Activated effector memory CD4-positive, alpha-beta T cell treated with anti-CD3 and anti-CD28 coated beads, Interleukin-2, amount 50 U/mL, for 16 hours (primary cell): Measurements from ENCODE around the gene VGLL1.

ENCODE experiments used
- DNase-seq: peaks from one replicate; pipeline ENCODE4 v3.0.0-alpha.2; 2020

Gene VGLL1

GRCh38 chrX:136555694-136556093, 23.7 kb downstream of the VGLL1 start:
- DNase-seq, result no peak

GRCh38 chrX:136572030-136572429, 40.0 kb downstream of the VGLL1 start:
- no peak for DNase-seq

GRCh38 chrX:136574548-136574947, 42.5 kb downstream of the VGLL1 start:
- DNase-seq, result no peak

GRCh38 chrX:136577552-136577951, 45.5 kb downstream of the VGLL1 start:
- peak; percentile 85 for DNase-seq

- DNase-seq, result no peak
These were observed 48.3 kb downstream of the VGLL1 start for GRCh38 chrX:136580316-136580715.

GRCh38 chrX:136582624-136583023, 50.6 kb downstream of the VGLL1 start:
- DNase-seq, result no peak

GRCh38 chrX:136584545-136584944, 52.5 kb downstream of the VGLL1 start:
- peak; percentile 67 for DNase-seq

- DNase-seq, result no peak
These were observed 53.2 kb downstream of the VGLL1 start for GRCh38 chrX:136585262-136585661.

GRCh38 chrX:136585960-136586359, 53.9 kb downstream of the VGLL1 start:
- DNase-seq, result no peak

GRCh38 chrX:136586386-136586785, 54.4 kb downstream of the VGLL1 start:
- DNase-seq, result no peak

GRCh38 chrX:136587532-136587931, 55.5 kb downstream of the VGLL1 start:
- no peak for DNase-seq

- DNase-seq, result no peak
These were observed 56.0 kb downstream of the VGLL1 start for GRCh38 chrX:136588036-136588435.

GRCh38 chrX:136589966-136590365, 58.0 kb downstream of the VGLL1 start:
- DNase-seq, result no peak

GRCh38 chrX:136597356-136597755, 65.3 kb downstream of the VGLL1 start:
- no peak for DNase-seq

GRCh38 chrX:136597954-136598353, 65.9 kb downstream of the VGLL1 start:
- DNase-seq, result no peak

GRCh38 chrX:136598631-136599030, 66.6 kb downstream of the VGLL1 start:
- peak; percentile 72 for DNase-seq

GRCh38 chrX:136600059-136600458, 68.0 kb downstream of the VGLL1 start:
- DNase-seq, result no peak
